Neural cell (in vitro differentiated cells): ENCODE results near the gene NTMT1. TPM values are rescaled to one million over a fixed set of nuclear protein-coding genes. Genes with fewer than 3 reads are reported as not detected.

ENCODE experiments used
- H2AFZ ChIP-seq: fragments of 200-600, 300-800 bp; sonication (generic), shearing (Covaris generic); 2 replicates; pipeline ENCODE4 v1.6.0; 2014; ENCODE audit warnings: low read depth, mild to moderate bottlenecking, antibody characterized with exemption, low read length, moderate library complexity
- H3F3A ChIP-seq: fragments of 200-600 bp; shearing (Covaris generic); 2 replicates; pipeline ENCODE4 v1.6.1; 2016; ENCODE audit warnings: mild to moderate bottlenecking, moderate library complexity, mixed read lengths, antibody characterized with exemption, low read length; ENCODE audit not compliant: insufficient read depth, poor library complexity, severe bottlenecking
- H3K27ac ChIP-seq: fragments of 200-600, 300-800 bp; sonication (generic), shearing (Covaris generic); 2 replicates; pipeline ENCODE4 v1.5.1; 2014; ENCODE audit warnings: mild to moderate bottlenecking, low read length, moderate library complexity
- H3K27me3 ChIP-seq: fragments of 300-800, 200-600 bp; sonication (generic), shearing (Covaris generic); 2 replicates; pipeline ENCODE4 v1.6.0; 2014; ENCODE audit warnings: mild to moderate bottlenecking, low read depth, low read length, moderate library complexity; ENCODE audit not compliant: insufficient read depth
- H3K36me3 ChIP-seq: fragments of 300-800, 200-600 bp; sonication (generic), shearing (Covaris generic); 2 replicates; pipeline ENCODE4 v1.5.1; 2014; ENCODE audit warnings: mild to moderate bottlenecking, antibody characterized with exemption, low read length, moderate library complexity; ENCODE audit not compliant: insufficient read depth
- H3K4me2 ChIP-seq: fragments of 300-800, 200-600 bp; sonication (generic), shearing (Covaris generic); 2 replicates; pipeline ENCODE4 v1.6.0; 2014; ENCODE audit warnings: mild to moderate bottlenecking, low read length
- H3K4me3 ChIP-seq: fragments of 300-800, 200-600 bp; sonication (generic), shearing (Covaris generic); 2 replicates; pipeline ENCODE4 v1.5.1; 2014; ENCODE audit warnings: mild to moderate bottlenecking, low read length, moderate library complexity
- H3K79me2 ChIP-seq: fragments of 200-600 bp; shearing (Covaris generic); replicated peaks from 2 replicates; pipeline ENCODE4 v1.6.0; 2014; ENCODE audit warnings: mild to moderate bottlenecking, low read length, moderate library complexity; ENCODE audit not compliant: insufficient read depth
- H3K9ac ChIP-seq: fragments of 300-800, 200-600 bp; sonication (generic), shearing (Covaris generic); 2 replicates; pipeline ENCODE4 v1.6.1; 2016; ENCODE audit warnings: mild to moderate bottlenecking, low read length, mixed read lengths
- H3K9me2 ChIP-seq: fragments of 200-600 bp; shearing (Covaris generic); 2 replicates; pipeline ENCODE4 v1.6.1; 2016; ENCODE audit warnings: mild to moderate bottlenecking, low read length, mixed read lengths; ENCODE audit not compliant: insufficient read depth
- H3K9me3 ChIP-seq: fragments of 200-600, 300-800 bp; sonication (generic), shearing (Covaris generic); 2 replicates; pipeline ENCODE4 v1.6.1; 2016; ENCODE audit warnings: mild to moderate bottlenecking, mixed run types, low read length, moderate library complexity, mixed read lengths
- H4K20me1 ChIP-seq: fragments of 200-600 bp; shearing (Covaris generic); 2 replicates; pipeline ENCODE4 v1.6.1; 2016; ENCODE audit warnings: mild to moderate bottlenecking, mixed run types; ENCODE audit not compliant: insufficient read depth
- CTCF ChIP-seq: fragments of 450-650 bp; IDR thresholded peaks from 2 replicates; pipeline ENCODE4 v1.5.1; 2014; ENCODE audit warnings: antibody characterized with exemption, mild to moderate bottlenecking, moderate library complexity; ENCODE audit not compliant: poor library complexity, severe bottlenecking
- EP300 ChIP-seq: fragments of 450-650 bp; conservative IDR thresholded peaks from 2 replicates; pipeline ENCODE4 v1.6.1; 2014; ENCODE audit warnings: antibody characterized with exemption, mild to moderate bottlenecking, moderate library complexity; ENCODE audit not compliant: poor library complexity, severe bottlenecking
- EZH2 ChIP-seq: fragments of 200-600, 300-800 bp; shearing (Covaris generic), sonication (generic); IDR thresholded peaks from 2 replicates; pipeline ENCODE4 v1.6.1; 2014; ENCODE audit warnings: antibody characterized with exemption, low read length, borderline replicate concordance, mild to moderate bottlenecking; ENCODE audit not compliant: insufficient read depth, poor library complexity, severe bottlenecking
- MXI1 ChIP-seq: fragments of 450-650 bp; conservative IDR thresholded peaks from 2 replicates; pipeline ENCODE4 v1.6.1; 2014; ENCODE audit warnings: antibody characterized with exemption, mild to moderate bottlenecking; ENCODE audit not compliant: poor library complexity, severe bottlenecking
- POLR2AphosphoS5 ChIP-seq: IDR thresholded peaks from 2 replicates; pipeline ENCODE4 v1.6.1; 2012
- RAD21 ChIP-seq: fragments of 450-650 bp; conservative IDR thresholded peaks from 2 replicates; pipeline ENCODE4 v1.6.1; 2014; ENCODE audit warnings: antibody characterized with exemption, mild to moderate bottlenecking, moderate library complexity
- REST ChIP-seq: IDR thresholded peaks from 2 replicates; pipeline ENCODE4 v1.6.1; 2012; ENCODE audit warnings: borderline replicate concordance
- SMC3 ChIP-seq: fragments of 450-650 bp; conservative IDR thresholded peaks from 2 replicates; pipeline ENCODE4 v1.6.1; 2014; ENCODE audit warnings: antibody characterized with exemption, mild to moderate bottlenecking, moderate library complexity; ENCODE audit not compliant: poor library complexity
- TAF1 ChIP-seq: IDR thresholded peaks from 2 replicates; pipeline ENCODE4 v1.6.1; 2012; ENCODE audit warnings: low read depth
- polyA plus RNA-seq: library from polyadenylated mRNA; depleted of rRNA; stranded (reverse); fragments of >200 nt; gene quantifications from 2 replicates; pipeline ENCODE4 v1.2.3, GENCODE V29; 2014

The NTMT1 gene
- polyA plus RNA-seq, 1 donor from 2014 or later, result 35.9 TPM

- Histone ChIP-seq H3K4me2 (no peak overlapping the region), H3K9me3 (no peaks in the 10 kb centered on the region), H3K36me3 (no peaks in the 10 kb centered on the region), H3K4me3 (no peak overlapping the region), H3F3A (no peaks in the 10 kb centered on the region), H3K27me3 (no peaks in the 10 kb centered on the region), H3K27ac (no peak overlapping the region), H4K20me1 (no peaks in the 10 kb centered on the region), H3K79me2 (no peaks in the 10 kb centered on the region), H3K9me2 (no peaks in the 10 kb centered on the region), H2AFZ (no peak overlapping the region), H3K9ac (no peak overlapping the region)
- no peak for TF ChIP-seq EZH2
- TF ChIP-seq TAF1, result no peak
- no peak for TF ChIP-seq SMC3
- TF ChIP-seq POLR2AphosphoS5, result no peak
- TF ChIP-seq EP300, result no peak
- TF ChIP-seq CTCF, result no peak
- no peak for TF ChIP-seq MXI1
- TF ChIP-seq RAD21, result no peak
- TF ChIP-seq REST, result no peak
Measured at GRCh38 chr9:129604056-129604765, 21.8 kb upstream of the NTMT1 start.

GRCh38 chr9:129604766-129605163 lies 21.2 kb upstream of the NTMT1 start:
- no peak overlapping the region for H3K4me3 ChIP-seq
- no peaks in the 10 kb centered on the region for H3F3A ChIP-seq
- no peaks in the 10 kb centered on the region for H3K27me3 ChIP-seq
- no peak overlapping the region for H3K27ac ChIP-seq
- no peaks in the 10 kb centered on the region for H3K36me3 ChIP-seq
- TF ChIP-seq EP300, result no peak
- TF ChIP-seq MXI1, result no peak
- no peak for TF ChIP-seq TAF1
- no peak for TF ChIP-seq POLR2AphosphoS5
- TF ChIP-seq CTCF, result no peak
- H3K79me2 ChIP-seq, result no peaks in the 10 kb centered on the region
- H2AFZ ChIP-seq, result no peak overlapping the region
- H3K9me2 ChIP-seq, result no peaks in the 10 kb centered on the region
- H4K20me1 ChIP-seq, result no peaks in the 10 kb centered on the region
- H3K9ac ChIP-seq, result no peak overlapping the region
- no peaks in the 10 kb centered on the region for H3K9me3 ChIP-seq
- H3K4me2 ChIP-seq, result no peak overlapping the region
